HepG2 (cell line): Measurements from ENCODE around the gene PIK3IP1. TPM values are rescaled to one million over a fixed set of nuclear protein-coding genes. Genes with fewer than 3 reads are reported as not detected.

Experiments used
- ATAC-seq: fragments of 200-7000 bp; cut with Tn5 transposase; 3 replicates; pipeline ENCODE4 v1.9.1; 2020; ENCODE audit warnings: mild to moderate bottlenecking, moderate library complexity
- BruUV-seq: library from RNA; stranded (reverse); fragments of 400-500 nt; replicated peaks from 2 replicates; lab custom pipeline; 2021; lab: Mats Ljungman, UMichigan
- CTCF ChIA-PET: fragments of 300-600 bp; formaldehyde crosslinking; extraction: SDS; loops from one replicate; lab custom pipeline; 2021; ENCODE audit warnings: low total read pairs, inconsistent platforms, low intra/inter-chr PET ratio; lab: Yijun Ruan, JAX
- POLR2A ChIA-PET: fragments of 350-600 bp; sonication (Branson Sonifier 250); formaldehyde crosslinking; loops from one replicate; lab custom pipeline; 2020; ENCODE audit warnings: antibody characterized with exemption, inconsistent platforms; lab: Yijun Ruan, JAX
- DNase-seq: peaks from one replicate; pipeline ENCODE4 v3.0.0-alpha.2; 2015; ENCODE audit warnings: low spot score
- FAIRE-seq: peaks from 3 replicates; lab custom pipeline; 2011; peaks lifted over from hg19 to GRCh38; lab: Jason Lieb, UNC
- H2AFZ ChIP-seq: one replicate; pipeline ENCODE4 v1.6.1; 2011; ENCODE audit warnings: low read length, inconsistent platforms
- H3K27ac ChIP-seq: fragments of 300-600 bp; 3 replicates; pipeline ENCODE4 v1.8.0; 2011; ENCODE audit warnings: mixed run types, mild to moderate bottlenecking, mixed read lengths, low read length, inconsistent platforms; ENCODE audit not compliant: insufficient read depth; ENCODE audit errors: extremely low read length
- H3K27me3 ChIP-seq, 2 experiments: fragments of 200-600 bp in 1 of 2; 2 replicates in 1 of 2; 3 replicates in 1 of 2; pipeline versions ENCODE4 v1.6.0 to v1.8.0; 2011; ENCODE audit warnings: low read length in 2 of 2, mild to moderate bottlenecking in 2 of 2, moderate library complexity in 2 of 2, inconsistent platforms in 1 of 2; ENCODE audit not compliant: insufficient read depth in 2 of 2, control insufficient read depth in 1 of 2
- H3K36me3 ChIP-seq, 2 experiments: fragments of 200-600 bp in 1 of 2; replicated peaks in 1 of 2; 2 replicates in 1 of 2; 3 replicates in 1 of 2; pipeline versions ENCODE4 v1.5.1 to v1.8.0; 2011; ENCODE audit warnings: low read length in 2 of 2, inconsistent platforms in 1 of 2; ENCODE audit not compliant: insufficient read depth in 2 of 2, control insufficient read depth in 1 of 2
- H3K4me1 ChIP-seq: 2 replicates; pipeline ENCODE4 v1.5.1; 2012; ENCODE audit warnings: low read length, inconsistent platforms; ENCODE audit not compliant: insufficient read depth
- H3K4me2 ChIP-seq: 2 replicates; pipeline ENCODE4 v1.6.0; 2011; ENCODE audit warnings: low read depth, low read length, inconsistent platforms
- H3K4me3 ChIP-seq, 3 experiments: fragments of 200-600 bp in 1 of 3; sonication (generic), shearing (Covaris generic) in 1 of 3; replicated peaks in 1 of 3; 2 replicates each; pipeline ENCODE4 v1.5.1; 2011 to 2016; ENCODE audit warnings: low read length in 3 of 3, inconsistent platforms in 2 of 3, low read depth in 2 of 3, mild to moderate bottlenecking in 2 of 3, control low read depth in 1 of 3, mixed read lengths in 1 of 3; ENCODE audit not compliant: insufficient read depth in 1 of 3
- H3K79me2 ChIP-seq: one replicate; pipeline ENCODE4 v1.6.1; 2011; ENCODE audit warnings: low read length, inconsistent platforms; ENCODE audit not compliant: insufficient read depth
- H3K9ac ChIP-seq: 2 replicates; pipeline ENCODE4 v1.6.0; 2011; ENCODE audit warnings: mild to moderate bottlenecking, low read depth, low read length, inconsistent platforms; ENCODE audit not compliant: insufficient read depth
- H3K9me3 ChIP-seq: 2 replicates; pipeline ENCODE4 v1.5.1; 2012; ENCODE audit warnings: mild to moderate bottlenecking, low read length
- H4K20me1 ChIP-seq: 2 replicates; pipeline ENCODE4 v1.6.0; 2011; ENCODE audit warnings: inconsistent platforms, mild to moderate bottlenecking, low read length, moderate library complexity; ENCODE audit not compliant: insufficient read depth
- CEBPB ChIP-seq: IDR thresholded peaks from 2 replicates; pipeline ENCODE4 v1.6.1; 2011; ENCODE audit warnings: low read depth, low read length, improper control_type of control experiment, borderline replicate concordance
- E2F5 ChIP-seq: sonication (generic); formaldehyde crosslinking; conservative IDR thresholded peaks from 2 replicates; pipeline ENCODE4 v1.4.0; 2020; ENCODE audit warnings: missing genetic modification reagents
- RBM22 ChIP-seq: fragments of 200-400 bp; formaldehyde crosslinking; optimal IDR thresholded peaks from 2 replicates; pipeline ENCODE3; 2017; ENCODE audit warnings: mild to moderate bottlenecking, low read length, moderate library complexity
- TOPORS ChIP-seq: sonication (generic); formaldehyde crosslinking; IDR thresholded peaks from 2 replicates; pipeline ENCODE4 v1.8.0; 2023; ENCODE audit warnings: mild to moderate bottlenecking, missing genetic modification reagents
- ZFP37 ChIP-seq: sonication (generic); formaldehyde crosslinking; IDR thresholded peaks from 2 replicates; pipeline ENCODE4 v1.4.0; 2020; ENCODE audit warnings: missing genetic modification reagents, borderline replicate concordance
- WGBS: methylation state at CpG from one replicate; pipeline ENCODE4 v1.1.6; 2017; ENCODE audit warnings: low lambda C conversion rate; 5-methylcytosine and 5-hydroxymethylcytosine counted together
- in situ Hi-C: cut with HindIII; loops from 2 replicates; pipeline ENCODE4 v1.10.0; 2017; ENCODE audit warnings: low pct_unique_long_range_greater_than_20kb; ENCODE audit not compliant: extremely low pct_ligation_motif_present
- intact Hi-C: fragments of 100-400 bp; cut with micrococcal nuclease; formaldehyde crosslinking; loops from one replicate; pipeline ENCODE4 v1.10.0; 2022; ENCODE audit not compliant: unreplicated experiment
- polyA plus RNA-seq, 8 experiments: library from polyadenylated mRNA; depleted of rRNA in 3 of 8; stranded (reverse) in 7 of 8; unstranded in 1 of 8; fragments of >200 nt; fragmentation: Illumina TruSeq in 4 of 8; extraction: Trizol in 4 of 8; gene quantifications; 2 replicates each; pipeline versions ENCODE4 v1.2.1 to v1.2.3, GENCODE V29; 2011 to 2016; ENCODE audit warnings: low read depth in 4 of 8, missing spikeins in 1 of 8, mixed read lengths in 1 of 8; ENCODE audit not compliant: insufficient read depth in 1 of 8
- total RNA-seq, 5 experiments: library from RNA; depleted of rRNA; stranded (reverse); fragments of >200 nt; fragmentation: Illumina TruSeq; extraction: Trizol; gene quantifications; 2 replicates each; pipeline ENCODE4 v1.2.3, GENCODE V29; 2016; ENCODE audit warnings: low read depth in 1 of 5

Gene PIK3IP1
- total and polyA plus RNA-seq, 2 of the 13 experiments (the other 11 are each of a cell fraction or from before 2014, with no cell fraction given), result 1.3 to 2.5 TPM

- peaks cover 12% of the 10 kb centered on the region; the same call in 1 of the 2 replicates for H4K20me1 ChIP-seq
- no peaks in the 10 kb centered on the region for H3K79me2 ChIP-seq
- no peak overlapping the region for H3K27ac ChIP-seq
- H3K36me3 ChIP-seq, result peaks cover 48 to 83% of the 10 kb centered on the region in 2 experiments
- WGBS, result 95% methylated on average over 10 of the region's 13 CpGs
- H3K4me3 ChIP-seq, result no peak overlapping the region
- no peak for FAIRE-seq
- TF ChIP-seq CEBPB, result no peak
- TF ChIP-seq TOPORS, result no peak
- no peak for TF ChIP-seq ZFP37 (CRISPR knock-in tag)
- TF ChIP-seq RBM22, result peak; percentile 25
- DNase-seq, result no peak
- intact Hi-C loops (no loop called here), in situ Hi-C loops (no loop called here)
- no peaks in the 10 kb centered on the region for H3K27me3 ChIP-seq
- no peak overlapping the region for H3K9ac ChIP-seq
- no peak overlapping the region for H2AFZ ChIP-seq
- BruUV-seq, result no TSS peak
- no peaks in the 10 kb centered on the region for H3K9me3 ChIP-seq
- CTCF ChIA-PET, result no interaction called here
- H3K4me2 ChIP-seq, result no peak overlapping the region
- no peak for ATAC-seq
- POLR2A ChIA-PET, result no interaction called here
- no peaks in the 10 kb centered on the region for H3K4me1 ChIP-seq
Observed at GRCh38 chr22:31262312-31263133, 29.8 kb downstream of the PIK3IP1 start.

GRCh38 chr22:31260474-31260856 lies 31.8 kb downstream of the PIK3IP1 start:
- no peak overlapping the region for H3K9ac ChIP-seq
- H3K4me2 ChIP-seq, result no peak overlapping the region
- DNase-seq (no peak), ATAC-seq (no peak), FAIRE-seq (no peak)
- H3K4me3 ChIP-seq, result no peak overlapping the region
- H3K4me1 ChIP-seq, result no peaks in the 10 kb centered on the region
- ChIA-PET POLR2A (no interaction called here), CTCF (no interaction called here)
- no peak overlapping the region for H2AFZ ChIP-seq
- no peaks in the 10 kb centered on the region for H3K27me3 ChIP-seq
- no peak overlapping the region for H3K27ac ChIP-seq
- peaks cover 38 to 67% of the 10 kb centered on the region in 2 experiments for H3K36me3 ChIP-seq
- BruUV-seq, result no TSS peak
- in situ Hi-C loops (no loop called here), intact Hi-C loops (no loop called here)
- no peak for TF ChIP-seq E2F5 (CRISPR knock-in tag)
- H3K79me2 ChIP-seq, result peaks cover 3% of the 10 kb centered on the region
- H4K20me1 ChIP-seq, result 0 out of 2 replicates have a peak, but pooled peaks cover 9% of the 10 kb centered on the region
- WGBS, result 97% methylated on average over 3 of the region's 3 CpGs
- no peaks in the 10 kb centered on the region for H3K9me3 ChIP-seq
